ENCODE measurements around the gene ADAMTS10.
"Not testable (repeated sequence)": the region's sequence is repeated elsewhere in the genome, so short reads cannot be mapped to it uniquely, and the experiment has no call there.

The ADAMTS10 gene

GRCh38 chr19:8553729-8554128 is 56.8 kb downstream of the ADAMTS10 start:
- not testable (repeated sequence) for DNase-seq

DNA sequence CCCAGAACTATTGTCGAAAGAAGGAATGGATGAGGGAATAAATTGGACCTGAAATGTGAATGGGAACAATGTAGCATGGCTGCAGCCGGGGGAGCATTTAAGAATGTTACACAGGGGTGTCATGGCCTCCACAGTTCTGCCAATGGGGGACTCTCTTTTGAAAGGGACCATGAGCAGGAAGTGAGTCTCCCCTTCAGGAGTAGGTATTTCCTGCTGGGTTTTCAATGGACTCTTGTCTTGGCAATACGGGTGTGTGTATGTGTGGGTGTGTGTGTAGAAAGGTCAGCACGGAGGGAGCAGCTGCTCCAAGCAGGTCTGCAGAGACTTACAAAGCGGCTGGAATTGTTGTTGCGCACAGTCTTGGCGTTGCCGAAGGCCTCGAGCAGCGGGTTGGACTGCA is 57.7 kb downstream of the ADAMTS10 start:
- DNase-seq: no peak

- no peak for DNase-seq
These were observed 60.4 kb downstream of the ADAMTS10 start for GRCh38 chr19:8550070-8550469.

DNA sequence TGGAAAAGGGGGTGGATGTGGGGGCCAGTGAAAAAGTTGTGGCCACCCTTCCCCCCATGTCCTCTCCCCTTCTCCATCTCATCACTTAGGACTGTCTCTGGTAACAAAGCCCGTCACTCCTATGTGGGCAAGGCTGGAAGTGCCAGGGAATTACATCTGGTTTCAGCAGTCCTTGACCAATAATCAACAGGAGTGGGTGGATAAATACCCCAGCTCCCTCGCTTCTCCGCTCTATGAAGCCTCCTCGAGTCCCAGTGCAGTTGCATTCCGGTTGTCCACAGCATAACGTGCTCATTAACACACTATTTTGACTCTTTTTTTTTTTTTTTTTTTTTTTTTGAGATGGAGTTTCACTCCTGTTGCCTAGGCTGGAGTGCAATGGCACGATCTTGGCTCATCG is 64.8 kb downstream of the ADAMTS10 start:
- DNase-seq: no peak

DNA sequence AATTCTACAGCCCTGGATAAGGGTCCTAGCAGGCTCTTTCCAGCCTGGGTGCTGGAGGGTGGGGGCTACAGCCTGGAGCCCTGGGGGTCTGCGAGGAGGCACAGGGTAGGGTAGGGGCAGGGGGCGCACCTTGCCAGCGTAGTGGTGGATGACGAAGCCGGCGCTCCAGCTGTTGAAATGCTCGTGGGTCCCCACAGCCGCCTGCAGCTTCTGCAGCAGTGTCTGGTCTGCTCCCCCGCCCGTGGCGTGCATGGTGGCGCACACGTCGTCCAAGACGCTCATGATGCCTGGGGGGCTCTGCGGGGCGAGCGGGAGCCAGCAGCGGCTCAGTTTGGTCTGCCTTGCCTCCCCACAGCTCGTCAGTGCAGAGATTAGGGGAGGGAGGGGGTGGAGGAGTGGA is 66.3 kb downstream of the ADAMTS10 start:
- DNase-seq: no peak

- no peak for DNase-seq
These were observed 70.8 kb downstream of the ADAMTS10 start for GRCh38 chr19:8539621-8540149.

GRCh38 chr19:8537099-8537498 is 73.4 kb downstream of the ADAMTS10 start:
- DNase-seq: no peak

DNA sequence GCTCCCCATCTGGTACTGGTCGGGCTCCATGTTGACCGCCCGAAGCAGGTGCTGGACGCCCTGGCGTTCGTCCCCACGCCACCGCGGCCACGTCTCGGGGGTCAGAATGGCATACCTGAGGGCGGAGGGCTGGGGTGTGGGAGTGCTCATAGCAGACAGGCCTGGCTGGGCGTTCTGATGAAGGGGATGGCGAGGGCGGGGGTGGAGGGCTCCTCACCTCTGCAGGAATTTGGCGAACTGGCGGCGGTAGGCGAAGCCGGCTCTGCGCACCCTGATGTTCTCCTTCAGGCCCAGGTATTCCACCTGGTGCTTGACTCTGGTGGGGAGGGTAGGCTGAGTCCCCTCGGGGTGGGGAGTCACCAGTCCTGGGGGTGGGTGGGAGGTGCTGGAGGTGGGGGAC is 74.2 kb downstream of the ADAMTS10 start:
- no peak for DNase-seq

GRCh38 chr19:8532225-8532624 is 78.3 kb downstream of the ADAMTS10 start:
- DNase-seq: no peak

GRCh38 chr19:8531470-8531869 is 79.0 kb downstream of the ADAMTS10 start:
- no peak for DNase-seq
